Tibial nerve (tissue), 4 donors: ENCODE data around the gene TULP4. TPM values are rescaled to one million over a fixed set of nuclear protein-coding genes. Genes with fewer than 3 reads are reported as not detected.
"Not testable (repeated sequence)": the region's sequence is repeated elsewhere in the genome, so short reads cannot be mapped to it uniquely, and the experiment has no call there.

Experiments
- DNase-seq, 2 donors: peaks; one replicate each; pipeline ENCODE4 v3.0.0-alpha.2; 2019; ENCODE audit warnings: low spot score in 2 of 2
- H3K27ac ChIP-seq, 4 donors: fragments of 200-600 bp; sonication (generic) in 3 of 4; one replicate each; pipeline ENCODE4 v1.5.1; 2017 to 2019; ENCODE audit warnings: mild to moderate bottlenecking in 1 of 4
- H3K27me3 ChIP-seq, 2 donors: fragments of 200-600 bp; sonication (generic) in 1 of 2; one replicate each; pipeline versions ENCODE4 v1.5.1 to v1.6.0; 2017 to 2019
- H3K36me3 ChIP-seq, 3 donors: fragments of 200-600 bp; sonication (generic); one replicate each; pipeline ENCODE4 v1.5.1; 2018 to 2019
- H3K4me1 ChIP-seq, 4 donors: fragments of 200-600 bp; sonication (generic) in 3 of 4; one replicate each; pipeline ENCODE4 v1.5.1; 2017 to 2019
- H3K4me3 ChIP-seq, 4 donors: fragments of 200-600 bp; sonication (generic) in 3 of 4; one replicate each; pipeline ENCODE4 v1.5.1; 2017 to 2019; ENCODE audit warnings: mild to moderate bottlenecking in 1 of 4, moderate library complexity in 1 of 4
- H3K9me3 ChIP-seq, 4 donors: fragments of 200-600 bp; sonication (generic) in 3 of 4; one replicate each; pipeline ENCODE4 v1.5.1; 2017 to 2019
- CTCF ChIP-seq, 5 experiments: fragments of 200-600 bp in 3 of 5; fragments of 450-650 bp in 2 of 5; sonication (generic) in 3 of 5; IDR thresholded peaks; one replicate each; pipeline ENCODE4 v1.5.1; 2016 to 2019; ENCODE audit warnings: antibody characterized with exemption in 5 of 5, mild to moderate bottlenecking in 3 of 5, moderate library complexity in 2 of 5
- EP300 ChIP-seq, 2 donors: sonication (generic); formaldehyde crosslinking; IDR thresholded peaks; one replicate each; pipeline ENCODE4 v1.6.1; 2017; ENCODE audit warnings: antibody characterized with exemption in 2 of 2, mild to moderate bottlenecking in 1 of 2
- POLR2A ChIP-seq, 2 donors: fragments of 450-650 bp; IDR thresholded peaks; one replicate each; pipeline ENCODE4 v1.6.1; 2017; ENCODE audit warnings: antibody characterized with exemption in 2 of 2, mild to moderate bottlenecking in 2 of 2, moderate library complexity in 2 of 2
- WGBS, 2 donors: methylation state at CpG; one replicate each; pipeline ENCODE4 v1.1.5; 2018; 5-methylcytosine and 5-hydroxymethylcytosine counted together
- total RNA-seq, 4 donors: library from RNA; depleted of rRNA; stranded (reverse); fragments of >200 nt; gene quantifications; one replicate each; pipeline ENCODE4 v1.1.0, GENCODE V29; 2016

The TULP4 gene
- total RNA-seq, 4 donors from 2014 or later: 91.2 to 109 (median 101) TPM

DNA sequence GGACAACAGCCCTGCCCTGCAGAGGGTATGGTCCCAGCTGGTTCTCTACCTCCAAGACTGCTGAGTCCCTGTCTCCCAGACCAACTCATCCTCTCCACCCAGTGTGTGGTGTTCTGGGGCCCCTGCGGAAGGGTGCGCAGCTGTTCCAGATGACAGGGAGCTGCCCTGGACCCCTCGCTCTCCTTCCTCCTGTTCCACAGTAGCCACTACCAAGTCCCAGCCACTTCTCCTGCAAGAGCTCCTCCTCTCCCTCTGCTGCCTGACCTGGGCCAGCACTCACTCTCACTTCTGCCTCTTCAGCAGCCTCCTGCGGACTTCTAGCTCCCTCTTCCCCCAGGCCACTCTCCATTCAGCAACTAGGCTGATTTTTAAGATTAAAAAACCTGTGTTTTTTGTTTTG, 207.5 kb downstream of the TULP4 start:
- peaks cover 0 to 3% (median 0%) of the 10 kb centered on the region in 4 donors for H3K9me3 ChIP-seq
- no peak for TF ChIP-seq CTCF (IDR thresholded peaks at IDR 0.05)
- no peak for TF ChIP-seq POLR2A (IDR thresholded peaks at IDR 0.05)
- no peak for TF ChIP-seq EP300 (IDR thresholded peaks at IDR 0.05)
- no peak overlapping the region for H3K27ac ChIP-seq
- H3K36me3 ChIP-seq: no peaks in the 10 kb centered on the region
- DNase-seq: no peak
- H3K27me3 ChIP-seq: peaks cover 0 to 52% of the 10 kb centered on the region in 2 donors
- WGBS, 2 donors: 61 to 70% methylated on average over 4 of the region's 4 CpGs
- peaks cover 0 to 22% (median 7%) of the 10 kb centered on the region in 4 donors for H3K4me1 ChIP-seq
- H3K4me3 ChIP-seq: no peak overlapping the region

DNA sequence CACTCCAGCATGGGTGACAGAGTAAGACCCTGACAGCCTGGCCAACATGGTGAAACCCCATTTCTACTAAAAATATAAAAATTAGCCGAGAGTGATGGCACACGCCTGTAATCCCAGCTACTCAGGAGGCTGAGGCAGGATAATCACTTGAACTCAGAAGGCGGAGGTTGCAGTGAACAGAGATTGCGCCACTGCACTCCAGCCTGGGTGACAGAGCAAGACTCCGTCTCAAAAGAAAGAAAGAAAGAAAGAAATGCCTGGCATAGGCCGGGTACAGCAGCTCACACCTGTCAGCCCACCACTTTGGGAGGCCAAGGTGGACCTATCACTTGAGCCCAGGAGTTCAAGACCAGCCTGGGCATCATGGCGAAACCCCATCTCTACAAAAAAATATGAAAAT, 208.7 kb downstream of the TULP4 start:
- not testable (repeated sequence) for H3K4me3 ChIP-seq, H3K27ac ChIP-seq, H3K36me3 ChIP-seq, DNase-seq, H3K9me3 ChIP-seq
- peaks cover 0 to 20% (median 7%) of the 10 kb centered on the region in 4 donors for H3K4me1 ChIP-seq
- peaks cover 0 to 54% of the 10 kb centered on the region in 2 donors for H3K27me3 ChIP-seq
- 91 to 96% methylated on average over 7 of the region's 7 CpGs for WGBS, 2 donors

- H3K27me3 ChIP-seq: peaks cover 0 to 46% of the 10 kb centered on the region in 2 donors
- H3K27ac ChIP-seq: no peak overlapping the region
- H3K9me3 ChIP-seq: peaks cover 0 to 5% (median 0%) of the 10 kb centered on the region in 4 donors
- no peak for DNase-seq
- peaks cover 0 to 14% (median 7%) of the 10 kb centered on the region in 4 donors for H3K4me1 ChIP-seq
- WGBS, 2 donors: 89 to 96% methylated on average over 1 of the region's 1 CpG
- no peaks in the 10 kb centered on the region for H3K36me3 ChIP-seq
- H3K4me3 ChIP-seq: no peak overlapping the region
- TF ChIP-seq CTCF (IDR thresholded peaks at IDR 0.05) (no peak), POLR2A (IDR thresholded peaks at IDR 0.05) (no peak), EP300 (IDR thresholded peaks at IDR 0.05) (no peak)
These were observed 209.5 kb downstream of the TULP4 start for GRCh38 chr6:158521759-158522158.

DNA sequence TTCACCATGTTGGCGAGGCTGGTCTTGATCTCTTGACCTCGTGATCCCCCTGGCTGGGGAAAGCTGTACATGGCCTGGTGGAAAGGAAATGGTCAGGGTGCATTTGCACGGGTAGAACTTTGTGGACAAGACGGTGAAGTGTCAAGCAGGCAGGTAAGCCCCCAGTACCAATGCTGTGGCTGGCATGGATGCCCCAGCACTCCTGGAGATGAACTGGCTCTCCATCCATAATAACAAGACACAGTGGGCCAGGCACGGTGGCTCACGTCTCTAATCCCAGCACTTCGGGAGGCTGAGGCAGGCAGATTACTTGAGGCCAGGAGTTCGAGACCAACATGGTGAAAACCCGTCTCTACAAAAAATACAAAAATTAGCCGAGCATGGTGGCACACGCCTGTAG, 210.4 kb downstream of the TULP4 start:
- H3K27me3 ChIP-seq: peaks cover 0 to 37% of the 10 kb centered on the region in 2 donors

DNA sequence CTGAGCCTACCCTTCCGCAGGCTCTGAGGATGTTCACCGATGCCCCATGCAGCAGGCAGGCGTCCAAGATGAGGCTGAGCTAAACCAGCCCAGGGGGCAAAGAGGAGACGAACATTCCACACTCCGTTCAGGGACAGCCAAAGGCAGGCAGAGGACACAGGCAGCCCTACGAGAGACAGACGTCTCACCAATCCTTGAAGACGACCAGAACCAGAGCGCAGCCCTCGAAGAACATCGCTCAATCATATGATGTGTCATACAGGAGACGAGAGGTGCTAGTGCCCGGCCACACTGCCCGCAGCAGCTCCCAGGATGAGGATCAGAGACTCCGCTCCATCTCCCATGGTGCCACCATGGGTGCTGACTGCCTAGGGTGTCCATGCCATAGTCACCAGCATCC, 212.0 kb downstream of the TULP4 start:
- WGBS, 2 donors: 91 to 96% methylated on average over 10 to 15 of the region's 15 CpGs
- H3K36me3 ChIP-seq: no peaks in the 10 kb centered on the region
- no peak for DNase-seq
- no peak overlapping the region for H3K4me3 ChIP-seq
- no peak overlapping the region for H3K27ac ChIP-seq
- H3K4me1 ChIP-seq: no peaks in the 10 kb centered on the region
- no peak for TF ChIP-seq POLR2A (IDR thresholded peaks at IDR 0.05)
- TF ChIP-seq EP300 (IDR thresholded peaks at IDR 0.05): no peak
- TF ChIP-seq CTCF (IDR thresholded peaks at IDR 0.05): no peak
- H3K27me3 ChIP-seq: peaks cover 0 to 22% of the 10 kb centered on the region in 2 donors
- peaks cover 0 to 27% (median 0%) of the 10 kb centered on the region in 4 donors for H3K9me3 ChIP-seq

More for the DNA sequence above, 210.4 kb downstream of the TULP4 start:
- H3K4me3 ChIP-seq: no peak overlapping the region
- H3K4me1 ChIP-seq: peaks cover 0 to 12% (median 7%) of the 10 kb centered on the region in 4 donors
- peaks cover 0 to 13% (median 0%) of the 10 kb centered on the region in 4 donors for H3K9me3 ChIP-seq
- H3K36me3 ChIP-seq: no peaks in the 10 kb centered on the region
- 96 to 97% methylated on average over 11 of the region's 11 CpGs for WGBS, 2 donors
- no peak overlapping the region for H3K27ac ChIP-seq
- DNase-seq: no peak
- no peak for TF ChIP-seq POLR2A (IDR thresholded peaks at IDR 0.05)

GRCh38 chr6:158527858-158528257, 215.6 kb downstream of the TULP4 start:
- H3K27me3 ChIP-seq, H3K27ac ChIP-seq, H3K36me3 ChIP-seq, H3K4me1 ChIP-seq, H3K4me3 ChIP-seq, DNase-seq: not testable (repeated sequence)
- WGBS, 2 donors: 77 to 81% methylated on average over 1 of the region's 1 CpG
- H3K9me3 ChIP-seq: peaks cover 0 to 40% (median 0%) of the 10 kb centered on the region in 4 donors

- WGBS, 2 donors: 76 to 78% methylated on average over 6 of the region's 6 CpGs
- DNase-seq: no peak
- H3K27me3 ChIP-seq: peaks cover 0 to 8% of the 10 kb centered on the region in 2 donors
- H3K4me3 ChIP-seq: no peak overlapping the region
- peaks cover 0 to 50% (median 0%) of the 10 kb centered on the region in 4 donors for H3K9me3 ChIP-seq
- H3K4me1 ChIP-seq: no peaks in the 10 kb centered on the region
- no peaks in the 10 kb centered on the region for H3K36me3 ChIP-seq
- H3K27ac ChIP-seq: no peak overlapping the region
- TF ChIP-seq EP300 (IDR thresholded peaks at IDR 0.05): no peak
- no peak for TF ChIP-seq POLR2A (IDR thresholded peaks at IDR 0.05)
- no peak for TF ChIP-seq CTCF (IDR thresholded peaks at IDR 0.05)
These were observed 216.6 kb downstream of the TULP4 start for GRCh38 chr6:158528826-158529225.
